Measurements from ENCODE around the gene PRKCE.

GRCh38 chr2:45833968-45834344 is 182.5 kb downstream of the PRKCE start:
- TF ChIP-seq CTCF (conservative IDR thresholded peaks at IDR 0.05; ENCODE audit: low read depth, low read length) = no peak
- TF ChIP-seq EZH2 (IDR thresholded peaks at IDR 0.05; ENCODE audit: borderline replicate concordance, low read depth, low read length, poor library complexity, severe bottlenecking) = no peak
